ENCODE results near the gene GAS2L1.
A peak's percentile ranks its signal among the peaks of the same experiment; 100 is the strongest.

The GAS2L1 gene

GRCh38 chr22:29320546-29320945, 14.1 kb downstream of the GAS2L1 start:
- H3K4me3 ChIP-seq (ENCODE audit: low read length) = no peak overlapping the region
- peak; percentile 40 for TF ChIP-seq CTCF (conservative IDR thresholded peaks at IDR 0.05; ENCODE audit: low read depth, low read length)
- no peak for DNase-seq (ENCODE audit: low read depth)

- no peak for TF ChIP-seq CTCF (conservative IDR thresholded peaks at IDR 0.05; ENCODE audit: low read depth, low read length)
- no peak for DNase-seq (ENCODE audit: low read depth)
- no peak overlapping the region for H3K4me3 ChIP-seq (ENCODE audit: low read length)
Observed at GRCh38 chr22:29323641-29324040, 17.2 kb downstream of the GAS2L1 start.

GRCh38 chr22:29325356-29325755, 18.9 kb downstream of the GAS2L1 start:
- no peak overlapping the region for H3K4me3 ChIP-seq (ENCODE audit: low read length)
- DNase-seq (ENCODE audit: low read depth) = no peak
- no peak for TF ChIP-seq CTCF (conservative IDR thresholded peaks at IDR 0.05; ENCODE audit: low read depth, low read length)

GRCh38 chr22:29325785-29326315, 19.4 kb downstream of the GAS2L1 start:
- DNase-seq (ENCODE audit: low read depth) = no peak
- TF ChIP-seq CTCF (conservative IDR thresholded peaks at IDR 0.05; ENCODE audit: low read depth, low read length) = no peak
- no peak overlapping the region for H3K4me3 ChIP-seq (ENCODE audit: low read length)

GRCh38 chr22:29326481-29326880, 20.0 kb downstream of the GAS2L1 start:
- no peak for DNase-seq (ENCODE audit: low read depth)
- no peak overlapping the region for H3K4me3 ChIP-seq (ENCODE audit: low read length)
- TF ChIP-seq CTCF (conservative IDR thresholded peaks at IDR 0.05; ENCODE audit: low read depth, low read length) = no peak

GRCh38 chr22:29327089-29327764, 20.8 kb downstream of the GAS2L1 start:
- H3K4me3 ChIP-seq (ENCODE audit: low read length) = no peak overlapping the region
- DNase-seq (ENCODE audit: low read depth) = no peak
- no peak for TF ChIP-seq CTCF (conservative IDR thresholded peaks at IDR 0.05; ENCODE audit: low read depth, low read length)

GRCh38 chr22:29328055-29328454, 21.6 kb downstream of the GAS2L1 start:
- no peak for TF ChIP-seq CTCF (conservative IDR thresholded peaks at IDR 0.05; ENCODE audit: low read depth, low read length)
- DNase-seq (ENCODE audit: low read depth) = no peak
- H3K4me3 ChIP-seq (ENCODE audit: low read length) = no peak overlapping the region
